Mesangial cell (primary cell): Measurements from ENCODE around the gene FKBP7. TPM values are rescaled to one million over a fixed set of nuclear protein-coding genes. Genes with fewer than 3 reads are reported as not detected.

Experiments used
- total RNA-seq: library from RNA; depleted of rRNA; stranded (reverse); fragments of >200 nt; gene quantifications from 2 replicates; pipeline ENCODE4 v1.2.3, GENCODE V29; 2015

The FKBP7 gene
- total RNA-seq = 15.3 and 34.5 TPM in 2 replicates

GRCh38 chr2:178478439-178479274 is at the start of gene FKBP7:
FKBP7 (minus strand) TSS chr2:178478600; CDS start chr2:178478499, 101 bp downstream.

DNA sequence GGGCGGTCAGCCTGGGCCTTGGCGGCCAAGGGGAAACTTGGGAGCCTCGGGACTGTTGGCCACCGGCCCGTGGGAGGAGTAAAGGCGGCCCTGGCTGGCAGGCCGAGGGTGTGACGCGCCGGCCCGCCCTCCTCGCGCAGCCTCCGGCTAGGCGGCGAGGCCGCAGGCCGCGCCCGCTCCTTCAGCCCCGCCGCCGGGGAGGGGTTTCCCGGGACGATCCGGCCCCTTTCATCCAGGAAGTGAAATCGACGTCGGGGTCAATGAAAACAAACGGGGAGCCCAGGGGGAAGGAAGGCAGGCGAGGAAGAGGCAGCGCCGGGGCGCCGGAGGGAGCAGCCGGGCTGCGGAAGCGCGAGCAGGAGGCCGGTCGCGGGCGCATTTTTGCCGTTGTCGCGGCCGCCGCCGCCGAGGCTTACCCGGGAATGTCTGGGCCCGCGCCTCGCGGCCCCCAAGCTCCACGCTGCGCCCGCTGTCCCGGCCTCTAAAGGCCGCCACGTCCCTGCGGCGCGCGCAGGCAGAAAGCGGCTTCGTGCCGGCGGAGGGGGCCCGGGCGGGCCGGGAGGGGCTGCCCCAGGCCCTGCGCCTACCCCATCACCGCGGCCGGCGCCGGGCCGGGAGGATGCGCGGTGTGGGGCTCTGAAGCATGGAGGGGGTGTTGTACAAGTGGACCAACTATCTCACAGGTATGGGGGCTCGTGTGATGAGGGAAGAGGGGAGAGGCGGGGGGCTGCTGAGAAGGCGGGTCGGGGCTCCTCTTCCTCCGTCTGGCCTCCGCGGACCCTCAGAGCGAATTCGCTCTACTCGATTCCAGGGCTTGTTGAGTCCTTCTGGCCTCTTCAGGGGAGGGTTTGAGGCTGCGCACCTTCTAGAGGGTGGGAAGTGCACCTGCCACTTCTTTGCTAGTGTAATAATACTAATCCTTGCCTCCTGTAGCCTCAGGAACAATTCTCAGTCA is 2.1 kb upstream of the FKBP7 start, which contains the start of gene PLEKHA3:
Gene PLEKHA3, plus strand, starts transcription at position 231 of the 955 bp plus-strand sequence. Its CDS starts 413 bp downstream, at position 644.

DNA sequence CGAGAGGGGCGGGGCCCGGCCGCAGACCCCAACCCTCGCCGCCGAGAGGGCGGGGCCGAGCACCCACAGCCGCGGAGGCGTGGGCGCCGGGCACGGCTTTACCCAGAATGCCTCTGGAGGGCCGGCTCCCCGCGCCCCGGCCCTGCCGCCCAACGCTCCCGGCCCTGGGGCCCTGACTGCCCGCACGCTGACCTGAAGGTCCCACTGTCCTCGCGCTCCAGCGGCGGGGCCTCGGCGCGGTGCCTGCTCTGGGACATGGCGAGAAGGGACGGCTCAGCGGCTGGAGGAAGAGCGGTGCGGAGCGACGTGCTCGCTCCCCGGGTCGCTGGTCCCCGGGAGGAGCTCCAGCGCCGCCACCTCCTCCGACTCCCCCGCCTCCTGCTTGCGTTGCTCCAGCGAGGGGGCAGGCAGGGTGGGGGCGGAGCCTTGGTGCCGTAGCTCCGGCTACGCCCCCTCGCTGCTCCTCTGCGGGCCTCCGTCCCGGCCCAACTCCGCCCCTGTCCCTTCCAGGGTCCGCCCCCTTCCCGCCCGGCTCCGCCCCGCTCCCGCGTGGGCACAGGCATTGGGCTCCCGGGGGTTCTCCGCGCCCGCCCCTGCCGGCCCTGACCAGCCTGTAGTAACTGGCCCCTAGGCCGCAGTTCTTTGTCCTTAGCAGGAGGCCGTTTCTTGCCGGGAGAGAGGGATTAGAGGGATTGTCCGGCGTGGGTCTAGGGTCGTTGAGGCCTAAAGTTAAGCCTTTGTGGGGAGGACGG is 27.4 kb downstream of the FKBP7 start, which contains the start of the genes PJVK and PRKRA:
Gene PJVK, plus strand, starts transcription at position 605 of the 752 bp plus-strand sequence. CDS start 2,032 bp downstream, outside the sequence.
Gene PRKRA, minus strand, starts transcription at position 402 of the 752 bp plus-strand sequence. Its CDS starts 145 bp downstream, at position 257.

Other genes starting within 250 kb of the FKBP7 start
- 48.2 and 54.8 TPM in 2 replicates for gene PRKRA, start 27.4 kb downstream of the FKBP7 start, total RNA-seq
- 0.16 and 21.9 TPM in 2 replicates for gene PJVK, start 27.2 kb downstream of the FKBP7 start, total RNA-seq
- 4.6 and 4.8 TPM in 2 replicates for gene PLEKHA3, start 1.9 kb upstream of the FKBP7 start, total RNA-seq